ENCODE results near the gene IGFL3. TPM values are rescaled to one million over a fixed set of nuclear protein-coding genes. Genes with fewer than 3 reads are reported as not detected.

IGFL3 gene
- polyA plus RNA-seq, 1 of the 3 experiments (the other 2 are of a cell fraction), result not detected

DNA sequence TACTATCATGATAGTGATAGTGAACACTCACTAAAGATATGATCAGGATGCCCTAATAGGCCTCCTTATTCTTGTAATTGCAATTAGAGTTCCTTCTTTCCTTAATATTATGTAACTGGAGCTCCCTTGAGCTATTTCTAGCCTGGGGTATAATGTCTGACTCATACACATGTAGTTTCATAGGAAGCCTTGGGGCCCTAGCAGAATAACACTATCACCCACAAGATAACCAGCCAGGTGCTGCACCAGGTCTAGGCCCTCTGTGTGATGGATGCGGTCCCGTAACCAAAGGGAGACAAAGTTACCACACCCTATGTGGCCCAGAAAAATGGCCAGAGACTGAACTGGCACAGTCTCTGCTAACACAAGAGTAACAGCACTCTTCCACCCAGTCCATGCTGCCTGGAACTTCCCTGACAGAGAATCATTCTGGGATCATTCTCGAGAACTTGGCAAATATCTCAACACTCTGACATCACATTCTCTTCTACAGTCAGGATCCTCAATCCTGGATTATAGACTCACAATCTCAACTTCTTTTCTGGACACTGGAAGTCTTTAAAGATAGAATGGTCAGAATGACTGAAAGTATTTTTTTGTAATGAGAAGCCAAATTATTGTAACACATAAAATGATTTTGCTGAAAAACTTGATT lies 51.1 kb downstream of the IGFL3 start:
- 33% methylated on average over 1 of the region's 3 CpGs for WGBS (ENCODE audit: low lambda C conversion rate)

More for the DNA sequence above, 51.1 kb downstream of the IGFL3 start:
- no peaks in the 10 kb centered on the region for H3K9me2 ChIP-seq
- no peak for DNase-seq
- H4K20me1 ChIP-seq (ENCODE audit: insufficient read depth), result no peaks in the 10 kb centered on the region
- H3K4me2 ChIP-seq, result no peak overlapping the region
- H3K4me3 ChIP-seq (ENCODE audit: low read depth in 2 of 2, low read length in 1 of 2), result no peak overlapping the region
- CTCF ChIA-PET, result interaction anchor here (1.0 to 4.2 kb wide), 4 partner anchors 9 to 192 kb away, joined by 3 to 31 read pairs (median 8); no protein-coding TSS in a partner anchor
- no peak overlapping the region for H3K27ac ChIP-seq (ENCODE audit: low read depth in 2 of 2, low read length in 1 of 2)
- H3K27me3 ChIP-seq (ENCODE audit: insufficient read depth), result peaks cover 27% of the 10 kb centered on the region
- H2AFZ ChIP-seq (ENCODE audit: low read depth), result no peak overlapping the region
- peaks cover 5 to 20% of the 10 kb centered on the region in 2 experiments; a peak in 3 of 4 replicates for H3K4me1 ChIP-seq (ENCODE audit: control insufficient read depth in 1 of 2, insufficient read depth in 2 of 2, low read depth in 1 of 2, low read length in 1 of 2)
- no peak overlapping the region for H3K9ac ChIP-seq
- peak; percentile 45; the same call in 1 of the 2 replicates for TF ChIP-seq MEF2A (IDR thresholded peaks at IDR 0.05; ENCODE audit: borderline replicate concordance, low read depth)
- no peak for TF ChIP-seq GATA2 (CRISPR knock-in tag; IDR thresholded peaks at IDR 0.05)
- 0 out of 2 replicates have a peak, but pooled peaks have one; percentile 2 for TF ChIP-seq FOSL2 (IDR thresholded peaks at IDR 0.05; ENCODE audit: borderline replicate concordance, low read depth)
- TF ChIP-seq, protein P1, sequence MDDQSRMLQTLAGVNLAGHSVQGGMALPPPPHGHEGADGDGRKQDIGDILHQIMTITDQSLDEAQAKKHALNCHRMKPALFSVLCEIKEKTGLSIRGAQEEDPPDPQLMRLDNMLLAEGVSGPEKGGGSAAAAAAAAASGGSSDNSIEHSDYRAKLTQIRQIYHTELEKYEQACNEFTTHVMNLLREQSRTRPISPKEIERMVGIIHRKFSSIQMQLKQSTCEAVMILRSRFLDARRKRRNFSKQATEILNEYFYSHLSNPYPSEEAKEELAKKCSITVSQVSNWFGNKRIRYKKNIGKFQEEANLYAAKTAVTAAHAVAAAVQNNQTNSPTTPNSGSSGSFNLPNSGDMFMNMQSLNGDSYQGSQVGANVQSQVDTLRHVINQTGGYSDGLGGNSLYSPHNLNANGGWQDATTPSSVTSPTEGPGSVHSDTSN (IDR thresholded peaks at IDR 0.05), result no peak
- TF ChIP-seq, protein P2, sequence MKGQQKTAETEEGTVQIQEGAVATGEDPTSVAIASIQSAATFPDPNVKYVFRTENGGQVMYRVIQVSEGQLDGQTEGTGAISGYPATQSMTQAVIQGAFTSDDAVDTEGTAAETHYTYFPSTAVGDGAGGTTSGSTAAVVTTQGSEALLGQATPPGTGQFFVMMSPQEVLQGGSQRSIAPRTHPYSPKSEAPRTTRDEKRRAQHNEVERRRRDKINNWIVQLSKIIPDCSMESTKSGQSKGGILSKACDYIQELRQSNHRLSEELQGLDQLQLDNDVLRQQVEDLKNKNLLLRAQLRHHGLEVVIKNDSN (IDR thresholded peaks at IDR 0.05; ENCODE audit: borderline replicate concordance, low read depth), result no peak
- no peaks in the 10 kb centered on the region for H3K9me3 ChIP-seq
- H3K36me3 ChIP-seq (replicated peaks in 1 of 2; ENCODE audit: control insufficient read depth in 1 of 2, insufficient read depth in 2 of 2, low read length in 1 of 2), result no peaks in the 10 kb centered on the region
- POLR2A ChIA-PET, result no interaction called here
- H3K79me2 ChIP-seq (ENCODE audit: insufficient read depth), result no peaks in the 10 kb centered on the region
- peaks cover 24% of the 10 kb centered on the region for H3F3A ChIP-seq (replicated peaks; ENCODE audit: insufficient read depth)

Other genes starting within 250 kb of the IGFL3 start
- 11.8 and 16.8 TPM in 2 replicates for gene IRF2BP1, start 238.5 kb downstream of the IGFL3 start, polyA plus RNA-seq (2012; rRNA removed)
- 2.8 and 5.1 TPM in 2 replicates for gene MYPOP, start 222.1 kb downstream of the IGFL3 start, polyA plus RNA-seq (2012; rRNA removed)
- not detected in 2 replicates for gene NANOS2, start 209.9 kb downstream of the IGFL3 start, polyA plus RNA-seq (2012; rRNA removed)
- 1.3 and 1.9 TPM in 2 replicates for gene NOVA2, start 150.8 kb downstream of the IGFL3 start, polyA plus RNA-seq (2012; rRNA removed)
- 6.8 and 7.6 TPM in 2 replicates for gene CCDC61, start 129.2 kb downstream of the IGFL3 start, polyA plus RNA-seq (2012; rRNA removed)
- not detected in 2 replicates for gene PGLYRP1, start 101.6 kb downstream of the IGFL3 start, polyA plus RNA-seq (2012; rRNA removed)
- gene IGFL4, start 83.7 kb downstream of the IGFL3 start, polyA plus RNA-seq (2012; rRNA removed), result not detected in 2 replicates
- 0.21 and 0.23 TPM in 2 replicates for gene IGFL2, start 23.6 kb upstream of the IGFL3 start, polyA plus RNA-seq (2012; rRNA removed)
- gene IGFL1, start 105.1 kb upstream of the IGFL3 start, polyA plus RNA-seq (2012; rRNA removed), result not detected in 2 replicates
- gene HIF3A, start 172.4 kb upstream of the IGFL3 start, polyA plus RNA-seq (2012; rRNA removed), result 0.92 and 0.96 TPM in 2 replicates
- gene PPP5C, start 222.4 kb upstream of the IGFL3 start, polyA plus RNA-seq (2012; rRNA removed), result 131 and 162 TPM in 2 replicates

Data from SK-N-SH (cell line).